HG02943 (cell line): ENCODE data around the gene IL22RA1.

Experiments used
- ATAC-seq: cut with Tn5 transposase; IDR thresholded peaks from one replicate; pipeline ENCODE4 v1.9.1; 2021; ENCODE audit warnings: mild to moderate bottlenecking, low read depth, moderate library complexity; ENCODE audit not compliant: unreplicated experiment

IL22RA1 gene

GRCh38 chr1:24142546-24143534, at the start of gene IL22RA1:
TSS of gene IL22RA1 (minus strand) at chr1:24143140. CDS start at chr1:24143082, 58 bp downstream.
- ATAC-seq = no peak

DNA sequence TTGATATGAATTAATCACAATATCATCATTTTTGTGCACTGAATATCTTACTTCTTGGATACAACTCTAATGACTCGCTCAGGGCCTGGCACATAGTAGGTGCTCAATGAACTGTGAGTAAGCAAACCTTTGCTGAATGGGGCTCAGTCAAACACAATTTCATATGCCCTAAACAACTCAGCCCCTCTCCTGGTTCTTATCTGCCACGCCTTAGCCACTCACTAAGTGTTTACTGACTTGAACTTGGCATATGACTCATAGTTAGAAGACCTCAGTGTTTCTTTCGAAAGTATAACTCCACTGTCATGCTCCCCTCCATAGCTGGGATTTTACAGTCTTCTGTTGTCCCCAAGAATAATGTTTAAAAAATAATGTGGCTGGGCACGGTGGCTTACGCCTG, 48.9 kb upstream of the IL22RA1 start:
- ATAC-seq = no peak

GRCh38 chr1:24190983-24191461, 48.1 kb upstream of the IL22RA1 start:
- peak; percentile 47 for ATAC-seq

DNA sequence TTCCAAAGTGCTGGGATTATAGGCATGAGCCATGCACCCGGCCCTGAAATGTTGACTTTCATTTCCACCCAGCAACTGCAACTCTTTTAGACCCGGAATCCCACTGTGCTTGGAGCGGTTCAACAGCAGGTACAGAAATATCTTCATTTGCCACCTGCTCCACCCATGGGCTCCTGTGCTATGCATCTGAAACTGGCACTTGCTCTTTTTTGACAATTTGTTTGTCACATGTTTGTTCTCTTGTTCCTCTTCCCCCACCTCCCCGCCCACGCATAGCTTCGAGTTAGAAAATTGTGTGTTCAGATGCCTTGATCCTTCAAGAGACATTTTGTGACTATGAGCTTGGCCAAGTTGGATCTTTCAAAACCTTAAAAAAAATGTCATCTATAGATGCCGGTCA, 46.6 kb upstream of the IL22RA1 start:
- ATAC-seq = peak; percentile 40

DNA sequence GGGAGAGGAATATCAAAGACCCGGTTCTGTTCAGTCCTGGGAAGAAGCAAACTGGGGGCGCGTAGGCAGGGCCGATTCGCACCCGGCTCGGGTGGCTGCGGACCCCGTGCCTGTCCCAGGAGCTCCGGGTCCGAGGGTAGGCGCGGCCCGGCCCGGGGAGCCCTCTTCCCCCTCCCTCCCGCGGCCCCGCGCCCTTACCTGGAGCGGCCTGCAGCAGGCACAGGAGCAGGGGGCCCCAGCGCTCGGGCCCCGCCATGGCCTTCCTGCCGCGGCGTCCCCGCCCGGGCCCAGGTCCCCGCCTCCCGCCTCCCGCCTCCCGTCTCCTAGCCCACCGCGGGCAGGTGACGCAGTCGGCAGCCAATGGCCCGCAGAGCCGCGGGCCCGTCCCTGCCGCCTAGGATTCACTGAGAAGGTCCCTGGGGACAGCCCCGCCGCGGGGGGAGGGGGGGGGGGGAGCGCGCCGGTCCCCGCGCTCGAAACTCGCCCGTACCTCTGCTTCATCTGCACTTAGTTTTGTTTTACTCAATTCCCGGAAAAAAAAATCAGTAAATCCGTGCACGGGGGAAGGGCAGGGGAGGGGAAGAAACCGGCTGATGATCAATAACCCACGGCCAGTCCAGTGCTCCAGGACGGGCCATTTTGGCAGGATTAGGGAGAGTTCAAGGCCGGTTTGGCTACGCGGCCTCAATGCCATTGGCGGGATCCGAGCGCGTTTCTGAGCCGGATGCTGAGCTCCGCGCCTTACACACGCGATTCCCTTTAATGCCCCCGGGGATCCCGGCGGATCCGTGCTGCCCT, 44.3 kb upstream of the IL22RA1 start, which contains the start of gene IFNLR1:
Gene IFNLR1, minus strand, starts transcription at position 297 of the 798 bp plus-strand sequence. Its CDS starts 41 bp downstream, at position 256.
- ATAC-seq = no peak

GRCh38 chr1:24186711-24186992, 43.7 kb upstream of the IL22RA1 start:
- ATAC-seq = no peak

DNA sequence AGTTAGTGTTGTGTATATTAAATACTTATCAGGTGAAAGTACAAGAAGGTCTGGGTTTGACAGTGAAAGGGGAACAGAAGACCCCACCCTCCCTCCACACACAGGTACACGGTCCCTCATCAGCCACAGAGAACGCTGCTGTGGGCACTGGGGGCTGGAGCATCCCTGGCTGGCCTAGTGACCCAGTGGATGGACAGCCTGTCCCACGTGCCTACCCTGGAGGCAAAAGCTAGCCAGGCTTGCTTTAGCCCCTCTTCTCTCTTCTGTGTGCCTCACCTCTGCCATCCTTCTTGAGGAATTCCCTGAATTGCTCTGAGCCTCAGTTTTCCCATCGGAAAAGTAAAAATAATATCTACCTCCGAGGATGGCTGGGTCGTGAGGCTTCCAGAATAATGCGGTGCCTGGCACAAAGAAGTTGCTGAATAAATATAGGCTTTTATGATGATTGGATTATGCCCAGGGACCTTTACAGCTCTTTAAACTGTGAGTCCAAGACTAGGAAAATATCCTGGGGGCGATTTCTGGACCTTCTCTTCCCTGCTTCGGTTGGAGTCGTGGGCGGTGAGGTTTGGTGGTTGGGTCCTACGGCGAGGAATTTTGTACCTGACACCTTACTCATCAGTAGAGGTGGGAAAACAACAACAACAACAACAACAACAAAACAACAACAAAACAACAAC, 43.2 kb upstream of the IL22RA1 start:
- ATAC-seq = no peak

GRCh38 chr1:24185076-24185475, 42.1 kb upstream of the IL22RA1 start:
- no peak for ATAC-seq

DNA sequence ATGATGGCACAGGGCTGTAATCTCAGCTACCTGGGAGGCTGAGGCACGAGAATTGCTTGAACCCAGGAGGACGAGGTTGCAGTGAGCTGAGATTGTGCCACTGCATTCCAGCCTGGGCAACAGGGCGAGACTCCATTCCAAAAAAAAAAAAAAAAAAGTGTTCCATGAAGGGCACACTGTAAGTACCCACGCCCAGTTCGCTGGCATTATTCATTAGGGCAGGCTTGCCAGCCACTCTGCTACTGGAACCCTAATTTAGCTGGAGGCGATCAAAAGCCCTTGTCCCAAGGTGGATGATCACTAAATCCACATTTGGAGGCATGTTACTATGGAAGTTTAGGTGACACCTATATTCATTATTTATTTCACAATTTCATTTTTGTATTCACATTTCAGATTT, 39.1 kb upstream of the IL22RA1 start:
- no peak for ATAC-seq

- no peak for ATAC-seq
These were observed 38.7 kb upstream of the IL22RA1 start for GRCh38 chr1:24181619-24182018.

DNA sequence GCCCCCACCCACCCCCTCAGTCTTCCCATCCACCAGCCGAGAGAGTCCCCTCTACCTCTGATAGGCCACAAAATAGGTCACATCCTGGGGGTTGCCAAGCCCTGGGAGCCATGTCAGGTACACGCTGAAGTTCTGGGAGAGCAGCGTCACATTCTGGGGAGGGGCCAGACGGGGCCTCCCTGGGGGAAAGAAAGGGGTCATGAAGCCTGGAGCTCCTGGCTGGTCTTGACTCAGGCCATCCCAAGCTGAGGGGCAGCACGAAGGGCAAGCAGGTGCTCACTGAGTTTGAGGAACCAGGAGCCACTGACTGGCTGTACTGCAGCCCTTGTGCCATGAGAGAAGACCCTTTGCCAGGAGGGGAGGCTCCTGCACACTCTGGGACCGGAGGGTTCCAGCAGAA, 37.7 kb upstream of the IL22RA1 start:
- ATAC-seq = no peak

DNA sequence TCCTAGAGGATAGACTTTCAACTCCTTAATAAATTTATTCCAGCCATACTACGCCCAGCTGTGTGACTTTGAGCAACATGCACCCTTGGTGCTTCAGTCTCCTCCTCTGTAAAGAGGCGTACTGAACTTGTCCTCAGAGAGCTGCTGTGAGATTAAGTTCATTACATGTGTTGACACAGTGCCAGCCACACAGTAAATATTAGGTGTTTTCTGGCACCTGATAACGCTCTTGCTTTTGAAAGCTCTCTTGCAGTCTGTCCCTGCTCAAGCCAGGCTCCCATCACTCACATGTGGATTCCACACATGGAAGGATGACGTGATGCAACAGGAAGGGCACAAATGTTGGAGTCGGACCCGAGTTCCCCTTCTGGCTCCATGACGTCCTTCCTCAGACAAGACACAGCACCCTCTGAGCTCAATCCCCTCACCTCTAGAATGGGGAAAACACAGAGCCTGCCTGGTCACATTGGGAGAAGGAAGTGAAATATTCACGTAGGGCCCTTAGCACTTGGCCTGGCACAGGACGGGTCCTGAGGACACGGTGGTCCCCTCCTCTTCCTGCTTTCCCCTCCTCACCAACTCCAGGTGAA, 36.4 kb upstream of the IL22RA1 start:
- ATAC-seq = no peak

- ATAC-seq = no peak
These were observed 35.5 kb upstream of the IL22RA1 start for GRCh38 chr1:24178407-24178806.

GRCh38 chr1:24177161-24177560, 34.2 kb upstream of the IL22RA1 start:
- ATAC-seq = no peak

GRCh38 chr1:24175033-24175755, 32.3 kb upstream of the IL22RA1 start:
- ATAC-seq = no peak

GRCh38 chr1:24173638-24174575, 31.0 kb upstream of the IL22RA1 start:
- no peak for ATAC-seq

DNA sequence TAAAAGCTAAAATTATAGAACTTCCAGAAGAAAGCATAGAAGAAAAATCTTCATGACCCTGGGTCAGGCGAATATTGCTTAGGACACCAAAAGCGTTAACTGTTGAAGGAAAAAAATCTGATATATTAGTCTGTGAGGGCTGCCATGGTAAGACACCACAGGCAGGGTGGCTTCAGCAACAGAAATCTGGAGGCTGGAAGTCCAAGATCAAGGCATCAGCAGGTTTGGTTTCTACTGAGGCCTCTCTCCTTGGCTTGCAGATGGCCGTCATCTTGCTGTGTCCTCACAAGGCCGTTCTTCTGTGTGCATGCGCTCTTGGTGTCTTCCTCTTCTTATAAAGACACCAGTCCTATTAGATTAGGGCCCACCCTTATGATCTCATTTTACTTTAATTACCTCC, 29.7 kb upstream of the IL22RA1 start:
- ATAC-seq = no peak

DNA sequence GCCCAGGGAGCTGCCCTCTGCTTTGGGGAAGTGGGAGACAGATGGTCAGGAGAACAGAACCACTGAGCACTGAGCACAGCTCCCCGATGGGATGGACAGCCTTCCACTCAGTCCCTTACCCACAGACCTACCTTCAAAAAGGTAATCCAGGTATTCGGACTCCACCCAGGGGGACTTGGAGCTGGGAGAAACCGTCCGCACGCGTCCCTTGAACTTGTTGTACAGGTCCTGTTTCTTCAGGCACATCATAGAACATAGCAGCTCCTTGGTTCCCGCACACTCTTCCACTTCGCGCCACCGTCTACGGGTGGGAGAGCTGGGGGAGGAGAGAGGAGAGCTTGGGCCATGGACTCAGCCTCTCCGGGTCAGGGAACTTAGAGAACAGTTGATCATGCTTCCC, 26.3 kb upstream of the IL22RA1 start:
- ATAC-seq = no peak

DNA sequence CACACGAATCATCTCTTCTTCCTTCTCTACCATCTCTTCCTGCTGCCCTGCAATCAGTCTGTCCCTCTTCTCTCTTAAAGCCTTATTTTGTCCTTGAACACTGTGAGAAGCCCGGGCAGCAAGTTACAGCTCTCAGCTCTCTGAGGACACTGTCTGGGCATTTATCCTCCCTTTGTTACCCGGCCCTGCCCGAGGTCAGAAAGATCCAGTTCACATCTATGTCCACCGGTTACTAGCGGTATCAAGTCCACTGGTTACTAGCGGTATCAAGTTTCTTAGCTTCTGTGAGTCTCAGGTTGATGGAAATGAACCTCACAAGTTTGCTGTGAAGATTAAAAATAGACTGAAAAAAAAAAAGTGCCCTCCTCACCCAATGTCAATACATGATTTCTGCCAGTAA, 25.3 kb upstream of the IL22RA1 start:
- ATAC-seq = no peak
